Peyer's patch (tissue), 4 donors: ENCODE measurements around the gene TMEM132D. TPM values are rescaled to one million over a fixed set of nuclear protein-coding genes. Genes with fewer than 3 reads are reported as not detected.

Experiments used
- DNase-seq, 3 donors: peaks; one replicate each; pipeline ENCODE4 v3.0.0-alpha.2; 2017 to 2019
- H3K27ac ChIP-seq, 4 donors: fragments of 200-600 bp; sonication (generic); one replicate each; pipeline ENCODE4 v1.5.1; 2016 to 2019
- H3K27me3 ChIP-seq, 2 donors: fragments of 200-600 bp; sonication (generic); one replicate each; pipeline ENCODE4 v1.5.1; 2019
- H3K36me3 ChIP-seq, 3 donors: fragments of 200-600 bp; sonication (generic); one replicate each; pipeline ENCODE4 v1.5.1; 2016 to 2019
- H3K4me1 ChIP-seq, 4 donors: fragments of 200-600 bp; sonication (generic); one replicate each; pipeline ENCODE4 v1.5.1; 2016 to 2019
- H3K4me3 ChIP-seq, 4 donors: fragments of 200-600 bp; sonication (generic); 1 replicate in 3 of 4; 2 replicates in 1 of 4; pipeline ENCODE4 v1.5.1; 2016 to 2019; ENCODE audit warnings: mild to moderate bottlenecking in 1 of 4
- H3K9me3 ChIP-seq, 4 donors: fragments of 200-600 bp; sonication (generic); one replicate each; pipeline ENCODE4 v1.5.1; 2016 to 2019; ENCODE audit warnings: mild to moderate bottlenecking in 1 of 4
- POLR2A ChIP-seq, 2 donors: fragments of 450-650 bp; IDR thresholded peaks; one replicate each; pipeline ENCODE4 v1.5.1; 2017; ENCODE audit warnings: antibody characterized with exemption in 2 of 2, mild to moderate bottlenecking in 2 of 2, moderate library complexity in 2 of 2
- total RNA-seq, 4 donors: library from RNA; depleted of rRNA; stranded (reverse); fragments of >200 nt; gene quantifications; one replicate each; pipeline ENCODE4 v1.1.0, GENCODE V29; 2016
- TF ChIP-seq, protein P1 (sequence below), 6 experiments: fragments of 450-650 bp in 4 of 6; fragments of 200-600 bp in 2 of 6; sonication (generic) in 1 of 6; IDR thresholded peaks; one replicate each; pipeline ENCODE4 v1.5.1; 2017 to 2019; ENCODE audit warnings: antibody characterized with exemption in 6 of 6, mild to moderate bottlenecking in 3 of 6, moderate library complexity in 1 of 6

The TMEM132D gene
- total RNA-seq, 4 donors from 2014 or later: 0.27 to 1.7 (median 0.41) TPM

DNA sequence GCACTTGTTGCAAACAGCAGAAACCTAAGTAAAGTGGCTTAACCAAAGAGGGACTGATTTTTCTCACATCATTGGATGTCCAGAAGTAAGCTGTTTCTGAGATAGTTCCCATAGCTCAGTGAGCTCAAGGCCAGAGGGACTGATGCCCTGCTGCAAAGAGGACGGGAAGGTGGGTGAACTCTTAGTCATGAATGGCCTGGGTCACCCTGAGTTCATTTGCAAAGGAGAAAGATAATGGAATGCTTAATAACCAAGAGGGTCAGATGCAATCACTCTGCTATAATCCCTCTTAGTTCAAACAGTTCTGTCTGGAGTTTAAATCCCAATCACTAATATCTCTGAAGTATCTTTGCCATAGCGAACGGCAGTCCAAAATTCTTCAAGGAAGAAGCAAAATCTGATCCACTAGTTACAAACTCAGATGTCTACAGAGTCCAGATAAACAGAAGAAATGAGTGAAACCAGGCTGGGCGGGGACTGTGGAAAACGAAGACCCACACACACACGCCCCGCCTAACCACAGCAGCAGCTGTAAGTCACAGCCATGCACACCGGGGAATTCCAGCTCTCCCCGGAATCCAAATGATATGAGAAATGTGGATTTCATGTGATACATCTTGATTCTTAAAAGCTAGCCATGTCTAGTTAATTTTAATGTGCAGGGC lies 289.5 kb downstream of the TMEM132D start:
- Histone ChIP-seq H3K27ac (no peak overlapping the region), H3K4me1 (no peaks in the 10 kb centered on the region), H3K4me3 (no peak overlapping the region), H3K36me3 (no peaks in the 10 kb centered on the region), H3K27me3 (no peaks in the 10 kb centered on the region), H3K9me3 (no peaks in the 10 kb centered on the region)
- no peak for DNase-seq
- no peak for TF ChIP-seq POLR2A (IDR thresholded peaks at IDR 0.05)
- TF ChIP-seq, protein P1, sequence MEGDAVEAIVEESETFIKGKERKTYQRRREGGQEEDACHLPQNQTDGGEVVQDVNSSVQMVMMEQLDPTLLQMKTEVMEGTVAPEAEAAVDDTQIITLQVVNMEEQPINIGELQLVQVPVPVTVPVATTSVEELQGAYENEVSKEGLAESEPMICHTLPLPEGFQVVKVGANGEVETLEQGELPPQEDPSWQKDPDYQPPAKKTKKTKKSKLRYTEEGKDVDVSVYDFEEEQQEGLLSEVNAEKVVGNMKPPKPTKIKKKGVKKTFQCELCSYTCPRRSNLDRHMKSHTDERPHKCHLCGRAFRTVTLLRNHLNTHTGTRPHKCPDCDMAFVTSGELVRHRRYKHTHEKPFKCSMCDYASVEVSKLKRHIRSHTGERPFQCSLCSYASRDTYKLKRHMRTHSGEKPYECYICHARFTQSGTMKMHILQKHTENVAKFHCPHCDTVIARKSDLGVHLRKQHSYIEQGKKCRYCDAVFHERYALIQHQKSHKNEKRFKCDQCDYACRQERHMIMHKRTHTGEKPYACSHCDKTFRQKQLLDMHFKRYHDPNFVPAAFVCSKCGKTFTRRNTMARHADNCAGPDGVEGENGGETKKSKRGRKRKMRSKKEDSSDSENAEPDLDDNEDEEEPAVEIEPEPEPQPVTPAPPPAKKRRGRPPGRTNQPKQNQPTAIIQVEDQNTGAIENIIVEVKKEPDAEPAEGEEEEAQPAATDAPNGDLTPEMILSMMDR (IDR thresholded peaks at IDR 0.05): no peak

DNA sequence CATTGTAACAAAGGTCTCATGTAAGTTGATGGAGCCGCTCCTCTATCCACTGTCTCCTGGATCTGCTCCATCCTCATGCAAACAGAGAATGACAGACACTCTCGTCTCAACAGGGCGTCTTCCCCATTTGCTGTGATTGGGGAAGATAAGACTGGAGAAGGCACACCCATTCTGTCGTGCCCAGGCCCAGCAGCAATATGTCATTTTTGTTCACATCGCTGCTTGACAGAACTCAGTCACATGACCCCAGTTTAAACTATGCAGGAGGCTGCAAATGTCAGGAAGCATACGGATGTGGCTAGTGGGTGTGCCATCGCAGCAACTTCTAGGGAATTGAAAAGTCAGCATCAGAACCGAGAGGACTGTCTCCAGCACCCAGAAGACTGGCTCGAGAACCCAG lies 290.5 kb downstream of the TMEM132D start:
- H3K27me3 ChIP-seq: no peaks in the 10 kb centered on the region
- H3K27ac ChIP-seq: no peak overlapping the region
- no peaks in the 10 kb centered on the region for H3K36me3 ChIP-seq
- TF ChIP-seq POLR2A (IDR thresholded peaks at IDR 0.05): no peak
- TF ChIP-seq, protein P1 (IDR thresholded peaks at IDR 0.05): no peak
- no peaks in the 10 kb centered on the region for H3K4me1 ChIP-seq
- no peak for DNase-seq
- H3K4me3 ChIP-seq: no peak overlapping the region
- no peaks in the 10 kb centered on the region for H3K9me3 ChIP-seq

DNA sequence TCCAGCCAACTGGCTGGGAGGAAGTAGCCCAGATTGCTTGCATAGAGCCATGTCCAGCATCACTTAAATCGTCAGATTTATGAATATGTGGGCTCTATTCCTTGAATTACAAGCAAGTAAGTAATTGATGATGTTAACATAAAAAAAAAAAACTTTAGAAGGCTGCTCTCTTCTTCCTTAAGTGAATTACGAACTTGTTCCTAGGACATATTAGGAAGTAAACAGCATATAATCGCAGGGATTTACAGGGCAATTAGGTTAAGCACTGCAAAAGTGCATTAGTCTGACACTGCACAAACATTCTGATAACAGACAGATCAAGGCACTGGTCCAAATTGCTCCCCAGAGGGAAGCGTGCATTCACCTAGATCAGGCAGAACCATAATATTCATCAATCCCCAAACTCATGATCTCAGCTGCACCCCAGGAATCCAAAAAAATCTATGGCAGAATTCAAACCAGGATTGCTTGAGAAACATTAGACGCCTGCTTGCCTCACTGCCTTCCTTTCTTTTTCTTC lies 293.2 kb downstream of the TMEM132D start:
- no peaks in the 10 kb centered on the region for H3K27me3 ChIP-seq
- DNase-seq: no peak
- no peaks in the 10 kb centered on the region for H3K9me3 ChIP-seq
- no peak for TF ChIP-seq POLR2A (IDR thresholded peaks at IDR 0.05)
- TF ChIP-seq, protein P1 (IDR thresholded peaks at IDR 0.05): no peak
- H3K4me1 ChIP-seq: no peaks in the 10 kb centered on the region
- no peak overlapping the region for H3K4me3 ChIP-seq
- H3K27ac ChIP-seq: no peak overlapping the region
- no peaks in the 10 kb centered on the region for H3K36me3 ChIP-seq

DNA sequence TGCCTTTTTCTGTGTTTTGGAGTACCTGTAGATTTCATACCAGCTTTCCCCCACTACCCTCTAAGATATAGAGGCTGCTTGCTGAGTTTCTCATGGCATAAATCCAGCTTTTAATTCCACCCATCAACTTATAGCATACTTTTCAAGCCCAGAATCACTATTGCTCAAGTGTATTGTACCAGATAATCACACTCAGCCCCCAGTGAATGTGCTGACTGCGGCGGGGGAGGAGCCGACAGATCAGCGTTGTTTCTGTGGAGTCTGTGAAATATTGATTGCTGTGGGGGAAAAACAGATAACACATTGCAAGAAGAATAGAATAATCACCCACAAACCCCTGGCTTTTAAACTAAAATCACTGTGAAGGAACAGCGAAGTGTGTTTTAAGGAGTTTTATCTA lies 296.1 kb downstream of the TMEM132D start:
- no peaks in the 10 kb centered on the region for H3K36me3 ChIP-seq
- no peak overlapping the region for H3K4me3 ChIP-seq
- no peak overlapping the region for H3K27ac ChIP-seq
- H3K27me3 ChIP-seq: no peaks in the 10 kb centered on the region
- H3K4me1 ChIP-seq: no peaks in the 10 kb centered on the region
- TF ChIP-seq, protein P1 (IDR thresholded peaks at IDR 0.05): no peak
- TF ChIP-seq POLR2A (IDR thresholded peaks at IDR 0.05): no peak
- no peak for DNase-seq
- H3K9me3 ChIP-seq: peaks cover 0 to 4% (median 0%) of the 10 kb centered on the region in 4 donors

DNA sequence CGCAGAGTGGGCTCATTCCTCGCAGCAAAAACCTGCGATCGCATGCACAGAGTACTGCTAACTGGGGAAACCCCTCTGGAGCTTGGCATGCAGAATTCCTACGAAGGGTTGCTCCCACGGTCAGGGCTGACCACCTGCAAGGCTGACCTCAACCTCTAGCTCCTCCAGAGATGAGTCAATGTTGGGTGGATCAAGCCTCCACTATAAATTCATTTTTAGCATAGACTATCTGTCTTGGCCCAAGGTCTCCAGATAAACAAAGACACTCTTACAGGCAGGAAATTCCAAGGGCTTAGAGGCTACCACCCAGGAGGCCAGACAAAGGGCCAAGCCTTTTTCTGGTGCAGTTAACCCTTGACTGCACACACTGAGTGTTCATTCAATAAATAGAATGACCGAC lies 296.5 kb downstream of the TMEM132D start:
- Histone ChIP-seq H3K27ac (no peak overlapping the region), H3K4me1 (no peaks in the 10 kb centered on the region), H3K4me3 (no peak overlapping the region), H3K36me3 (no peaks in the 10 kb centered on the region), H3K27me3 (no peaks in the 10 kb centered on the region), H3K9me3 (peaks cover 0 to 4% (median 0%) of the 10 kb centered on the region in 4 donors)
- TF ChIP-seq, protein P1 (IDR thresholded peaks at IDR 0.05): no peak
- TF ChIP-seq POLR2A (IDR thresholded peaks at IDR 0.05): no peak
- no peak for DNase-seq
